ENCODE measurements around the gene HTR1D.
A peak's percentile ranks its signal among the peaks of the same experiment; 100 is the strongest.
"Not testable (repeated sequence)": the region's sequence is repeated elsewhere in the genome, so short reads cannot be mapped to it uniquely, and the experiment has no call there.

The HTR1D gene

GRCh38 chr1:23217421-23218115 lies at the start of gene HTR1D:
TSS of gene HTR1D (minus strand) at chr1:23217502. CDS start at chr1:23194219, 23,283 bp downstream.
- DNase-seq (ENCODE audit: low read depth, low spot score), result no peak
- H3K9me3 ChIP-seq (ENCODE audit: low read depth, low read length), result no peaks in the 10 kb centered on the region
- H3K9ac ChIP-seq (ENCODE audit: insufficient read length), result no peak within 1 kb of the TSS
- peak within 1 kb of the TSS; percentile 75 for H3K4me3 ChIP-seq
- no peak within 1 kb of the TSS for H3K27ac ChIP-seq
- no peaks in the 10 kb centered on the region for H3K36me3 ChIP-seq (ENCODE audit: insufficient read depth, low read length)
- TF ChIP-seq EZH2 (IDR thresholded peaks at IDR 0.05), result no peak
- no peak for TF ChIP-seq POLR2AphosphoS5 (IDR thresholded peaks at IDR 0.05; ENCODE audit: borderline replicate concordance, low read depth, low read length)
- TF ChIP-seq FOXP2 (optimal IDR thresholded peaks at IDR 0.05; ENCODE audit: control extremely low read depth, extremely low read length, insufficient read depth), result no peak

DNA sequence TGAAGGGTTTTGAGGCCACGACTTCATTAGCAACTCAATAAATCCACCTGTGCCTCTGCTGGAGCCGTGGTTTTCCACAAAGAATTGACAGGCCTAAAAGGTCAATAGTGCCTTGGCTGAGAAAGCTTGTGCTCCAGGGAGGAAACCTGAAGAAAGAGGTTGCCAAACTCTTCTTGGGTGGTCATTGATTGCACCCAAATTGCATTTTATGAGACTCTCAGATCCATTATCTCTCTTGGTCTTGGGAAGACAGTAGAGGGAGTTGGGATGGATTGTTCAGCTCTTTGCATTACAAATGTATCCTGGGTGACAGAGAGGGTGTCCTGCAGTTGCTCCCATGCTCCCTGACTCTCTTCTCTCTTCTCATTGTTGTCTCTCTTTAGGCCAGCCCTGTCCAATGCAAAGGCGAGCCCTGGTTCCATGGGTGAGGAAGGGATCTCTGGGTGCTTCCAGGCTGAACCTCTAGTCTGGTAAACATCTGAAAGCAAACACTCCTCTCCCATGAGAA lies 46.1 kb upstream of the HTR1D start:
- no peak overlapping the region for H3K27ac ChIP-seq
- no peak overlapping the region for H3K4me3 ChIP-seq
- TF ChIP-seq POLR2AphosphoS5 (IDR thresholded peaks at IDR 0.05; ENCODE audit: borderline replicate concordance, low read depth, low read length) (no peak), FOXP2 (optimal IDR thresholded peaks at IDR 0.05; ENCODE audit: control extremely low read depth, extremely low read length, insufficient read depth) (no peak), EZH2 (IDR thresholded peaks at IDR 0.05) (no peak)
- H3K9ac ChIP-seq (ENCODE audit: insufficient read length), result no peak overlapping the region
- H3K36me3 ChIP-seq (ENCODE audit: insufficient read depth, low read length), result no peaks in the 10 kb centered on the region
- DNase-seq (ENCODE audit: low read depth, low spot score), result no peak
- no peaks in the 10 kb centered on the region for H3K9me3 ChIP-seq (ENCODE audit: low read depth, low read length)

- not testable (repeated sequence) for DNase-seq (ENCODE audit: low read depth, low spot score); H3K4me3 ChIP-seq; H3K9ac ChIP-seq (ENCODE audit: insufficient read length); H3K36me3 ChIP-seq (ENCODE audit: insufficient read depth, low read length); H3K27ac ChIP-seq; H3K9me3 ChIP-seq (ENCODE audit: low read depth, low read length)
Measured at GRCh38 chr1:23258082-23258481, 40.8 kb upstream of the HTR1D start.

- not testable (repeated sequence) for DNase-seq (ENCODE audit: low read depth, low spot score); H3K27ac ChIP-seq; H3K36me3 ChIP-seq (ENCODE audit: insufficient read depth, low read length); H3K9ac ChIP-seq (ENCODE audit: insufficient read length); H3K4me3 ChIP-seq; H3K9me3 ChIP-seq (ENCODE audit: low read depth, low read length)
Measured at GRCh38 chr1:23257371-23257770, 40.1 kb upstream of the HTR1D start.

DNA sequence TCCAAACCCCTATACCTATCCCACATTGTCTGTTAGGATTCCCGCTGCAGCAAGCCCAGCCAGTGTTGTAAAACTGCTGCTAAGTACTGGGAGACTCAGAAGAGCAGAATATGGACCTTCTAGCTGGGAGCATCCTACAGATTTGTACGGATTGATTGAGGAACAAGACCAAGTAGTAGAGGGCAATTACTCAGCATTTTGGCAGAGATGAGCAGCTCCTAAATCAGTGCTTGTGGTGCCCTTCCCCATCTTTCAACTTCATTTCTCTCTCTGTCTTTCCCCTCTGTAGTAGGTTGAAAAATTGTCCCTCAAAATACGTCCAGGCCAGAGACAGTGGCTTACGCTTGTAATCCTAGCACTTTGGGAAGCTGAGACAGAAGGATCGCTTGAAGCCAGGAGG lies 37.3 kb upstream of the HTR1D start:
- H3K9ac ChIP-seq (ENCODE audit: insufficient read length), result no peak overlapping the region
- no peak for DNase-seq (ENCODE audit: low read depth, low spot score)
- no peak for TF ChIP-seq EZH2 (IDR thresholded peaks at IDR 0.05)
- no peak for TF ChIP-seq FOXP2 (optimal IDR thresholded peaks at IDR 0.05; ENCODE audit: control extremely low read depth, extremely low read length, insufficient read depth)
- TF ChIP-seq POLR2AphosphoS5 (IDR thresholded peaks at IDR 0.05; ENCODE audit: borderline replicate concordance, low read depth, low read length), result no peak

DNA sequence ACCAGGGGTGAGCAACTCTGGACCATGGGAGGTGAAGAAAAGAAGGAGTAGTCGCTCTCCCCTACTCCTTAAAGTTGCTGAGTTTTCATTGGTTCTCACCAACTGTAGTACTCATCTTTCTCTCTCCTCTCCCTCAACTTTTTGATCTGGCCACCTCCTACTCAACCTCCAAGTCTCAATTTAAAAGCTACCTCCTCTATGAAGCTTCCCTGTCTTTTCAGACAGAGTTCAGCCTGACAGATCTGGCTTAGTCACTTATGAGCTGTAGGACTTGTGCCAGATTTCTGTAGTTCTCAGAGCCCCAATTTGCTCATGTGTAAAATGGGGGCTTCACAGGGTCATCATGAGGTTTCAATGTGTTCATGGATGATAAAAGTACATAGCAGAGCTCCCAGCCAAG lies 34.5 kb upstream of the HTR1D start:
- no peak overlapping the region for H3K27ac ChIP-seq
- H3K9me3 ChIP-seq (ENCODE audit: low read depth, low read length), result no peaks in the 10 kb centered on the region
- no peak overlapping the region for H3K9ac ChIP-seq (ENCODE audit: insufficient read length)
- TF ChIP-seq FOXP2 (optimal IDR thresholded peaks at IDR 0.05; ENCODE audit: control extremely low read depth, extremely low read length, insufficient read depth), result no peak
- TF ChIP-seq EZH2 (IDR thresholded peaks at IDR 0.05), result no peak
- no peak for TF ChIP-seq POLR2AphosphoS5 (IDR thresholded peaks at IDR 0.05; ENCODE audit: borderline replicate concordance, low read depth, low read length)
- H3K36me3 ChIP-seq (ENCODE audit: insufficient read depth, low read length), result no peaks in the 10 kb centered on the region
- no peak for DNase-seq (ENCODE audit: low read depth, low spot score)
- no peak overlapping the region for H3K4me3 ChIP-seq

More for the DNA sequence above, 37.3 kb upstream of the HTR1D start:
- no peak overlapping the region for H3K27ac ChIP-seq
- no peak overlapping the region for H3K4me3 ChIP-seq
- no peaks in the 10 kb centered on the region for H3K9me3 ChIP-seq (ENCODE audit: low read depth, low read length)
- no peaks in the 10 kb centered on the region for H3K36me3 ChIP-seq (ENCODE audit: insufficient read depth, low read length)

GRCh38 chr1:23249787-23250454 lies 32.6 kb upstream of the HTR1D start:
- H3K9ac ChIP-seq (ENCODE audit: insufficient read length), result no peak overlapping the region
- H3K36me3 ChIP-seq (ENCODE audit: insufficient read depth, low read length), result no peaks in the 10 kb centered on the region
- TF ChIP-seq FOXP2 (optimal IDR thresholded peaks at IDR 0.05; ENCODE audit: control extremely low read depth, extremely low read length, insufficient read depth) (no peak), POLR2AphosphoS5 (IDR thresholded peaks at IDR 0.05; ENCODE audit: borderline replicate concordance, low read depth, low read length) (no peak), EZH2 (IDR thresholded peaks at IDR 0.05) (no peak)
- H3K9me3 ChIP-seq (ENCODE audit: low read depth, low read length), result no peaks in the 10 kb centered on the region
- no peak overlapping the region; the same call in 1 of the 2 replicates for H3K4me3 ChIP-seq
- no peak for DNase-seq (ENCODE audit: low read depth, low spot score)
- no peak overlapping the region for H3K27ac ChIP-seq

DNA sequence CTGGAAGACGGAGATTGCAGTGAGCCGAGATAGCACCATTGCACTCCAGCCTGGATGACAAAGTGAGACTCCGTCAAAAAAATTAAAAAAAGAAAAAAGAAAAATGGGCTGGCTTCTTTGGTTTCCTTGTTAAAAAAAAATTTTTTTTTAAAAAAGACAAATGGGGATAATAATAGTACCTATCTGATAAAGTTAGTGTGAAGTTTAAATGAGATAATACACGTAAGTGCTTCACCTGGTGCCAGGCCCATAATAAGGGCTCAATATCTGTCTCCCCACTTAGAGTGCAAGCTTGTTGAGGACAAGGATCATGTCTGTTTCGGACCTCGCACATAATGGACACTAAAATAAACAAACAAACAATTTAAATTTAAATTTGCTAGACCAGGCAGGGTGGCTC lies 30.0 kb upstream of the HTR1D start:
- no peak overlapping the region for H3K9ac ChIP-seq (ENCODE audit: insufficient read length)
- DNase-seq (ENCODE audit: low read depth, low spot score), result no peak

GRCh38 chr1:23246274-23246673 lies 29.0 kb upstream of the HTR1D start:
- DNase-seq (ENCODE audit: low read depth, low spot score), result no peak
- Histone ChIP-seq H3K36me3 (ENCODE audit: insufficient read depth, low read length) (no peaks in the 10 kb centered on the region), H3K9me3 (ENCODE audit: low read depth, low read length) (no peaks in the 10 kb centered on the region), H3K27ac (no peak overlapping the region), H3K4me3 (no peak overlapping the region), H3K9ac (ENCODE audit: insufficient read length) (no peak overlapping the region)
- no peak for TF ChIP-seq EZH2 (IDR thresholded peaks at IDR 0.05)
- no peak for TF ChIP-seq POLR2AphosphoS5 (IDR thresholded peaks at IDR 0.05; ENCODE audit: borderline replicate concordance, low read depth, low read length)
- TF ChIP-seq FOXP2 (optimal IDR thresholded peaks at IDR 0.05; ENCODE audit: control extremely low read depth, extremely low read length, insufficient read depth), result no peak

More for the DNA sequence above, 30.0 kb upstream of the HTR1D start:
- Histone ChIP-seq H3K27ac (no peak overlapping the region), H3K36me3 (ENCODE audit: insufficient read depth, low read length) (no peaks in the 10 kb centered on the region), H3K4me3 (no peak overlapping the region), H3K9me3 (ENCODE audit: low read depth, low read length) (no peaks in the 10 kb centered on the region)
- no peak for TF ChIP-seq POLR2AphosphoS5 (IDR thresholded peaks at IDR 0.05; ENCODE audit: borderline replicate concordance, low read depth, low read length)
- TF ChIP-seq EZH2 (IDR thresholded peaks at IDR 0.05), result no peak
- TF ChIP-seq FOXP2 (optimal IDR thresholded peaks at IDR 0.05; ENCODE audit: control extremely low read depth, extremely low read length, insufficient read depth), result no peak
